GM21737 (cell line): ENCODE measurements around the gene MTFMT.
A peak's percentile ranks its signal among the peaks of the same experiment; 100 is the strongest.

Experiments
- ATAC-seq: cut with Tn5 transposase; IDR thresholded peaks from one replicate; pipeline ENCODE4 v1.9.1; 2021; ENCODE audit warnings: mild to moderate bottlenecking, moderate library complexity; ENCODE audit not compliant: unreplicated experiment

MTFMT gene

DNA sequence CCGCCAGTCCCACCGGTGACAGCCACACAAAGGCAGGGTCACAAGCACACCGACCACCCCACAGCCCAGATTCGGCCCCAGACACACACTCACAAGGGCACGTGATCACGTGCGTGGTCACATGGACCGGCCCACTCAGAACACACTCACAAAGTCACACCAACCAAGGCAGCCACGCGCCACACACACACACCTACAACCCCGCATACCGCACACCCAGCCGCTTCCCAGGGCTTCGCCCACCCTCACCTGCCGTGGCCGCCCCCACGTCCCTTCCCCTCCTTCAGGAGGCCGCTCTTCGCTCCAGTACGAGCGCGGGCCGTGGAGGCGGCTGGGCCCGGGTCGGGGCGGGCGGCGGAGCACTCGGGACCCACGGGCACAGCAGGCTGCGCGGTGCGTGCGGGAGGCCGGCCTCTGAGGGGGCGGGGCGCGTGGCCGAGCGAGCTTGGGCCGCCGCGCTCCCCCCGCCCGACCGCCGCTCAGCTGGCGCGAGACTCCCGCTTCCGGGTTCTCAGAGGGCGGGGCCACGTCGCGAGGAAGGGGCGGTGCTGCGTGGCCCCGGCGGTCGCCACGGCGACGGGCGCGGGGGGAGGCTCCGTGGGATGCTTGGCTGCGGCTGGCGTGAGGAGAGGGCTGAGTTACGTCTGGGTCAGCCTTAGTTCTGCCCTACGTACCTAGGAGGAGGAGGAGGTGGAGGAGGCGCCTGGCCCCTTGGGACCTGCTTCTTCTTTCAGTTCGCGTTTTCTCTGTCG, 39.8 kb downstream of the MTFMT start, which contains the start of gene SPG21:
TSS of gene SPG21 (minus strand) at position 499 of the 752 bp plus-strand sequence. CDS start 6,345 bp downstream, outside the sequence.
- ATAC-seq, result peak; percentile 92

DNA sequence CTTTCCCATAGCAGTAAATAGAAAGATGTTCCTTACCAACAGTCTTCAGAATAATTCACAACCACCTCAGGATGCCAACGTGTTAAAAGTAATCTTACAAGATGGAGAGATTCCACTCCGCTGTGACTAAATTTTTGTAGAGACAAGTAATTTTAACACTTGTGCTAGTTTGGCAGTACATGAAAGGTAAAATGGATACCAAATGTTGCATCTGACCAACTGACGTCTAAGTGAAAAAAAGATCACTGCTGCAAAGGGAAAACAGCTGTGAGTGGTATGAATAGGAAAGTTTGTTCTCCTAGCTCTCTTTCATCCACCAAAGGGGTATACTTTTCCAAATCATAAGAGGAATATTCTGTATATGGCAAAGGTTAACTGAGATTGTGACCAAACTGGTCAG, 42.3 kb downstream of the MTFMT start:
- ATAC-seq, result no peak

DNA sequence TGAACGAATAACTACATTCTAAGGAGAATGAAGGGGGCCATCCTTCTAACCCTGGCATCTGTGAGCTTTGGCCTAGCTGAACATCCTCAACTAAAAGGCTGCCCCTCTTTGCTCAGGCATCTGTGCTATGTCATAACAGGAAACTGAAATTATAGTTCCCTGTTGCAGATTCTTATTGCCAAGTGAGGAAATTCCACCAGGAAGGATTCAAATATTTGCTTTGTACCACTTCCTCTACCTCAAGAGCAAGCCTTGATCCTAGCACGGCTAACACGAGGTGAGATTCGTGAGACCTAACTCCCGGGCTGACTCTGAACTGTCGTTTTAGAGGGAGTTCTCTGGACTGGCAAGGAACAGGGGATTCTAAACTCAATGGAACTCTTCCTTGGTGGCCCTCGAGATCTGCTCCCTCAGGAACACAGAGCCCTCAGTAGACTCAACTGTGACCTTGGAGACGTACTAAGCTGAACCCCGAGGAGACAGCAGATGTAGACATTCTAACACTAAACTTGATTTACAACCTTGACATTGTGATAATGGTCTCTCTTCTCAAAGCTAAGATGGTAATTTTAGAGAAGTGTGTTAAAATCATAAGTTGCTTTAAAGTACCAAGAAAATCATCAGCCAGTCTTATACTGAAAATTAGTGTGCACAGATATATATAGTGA, 43.9 kb downstream of the MTFMT start:
- ATAC-seq, result no peak

DNA sequence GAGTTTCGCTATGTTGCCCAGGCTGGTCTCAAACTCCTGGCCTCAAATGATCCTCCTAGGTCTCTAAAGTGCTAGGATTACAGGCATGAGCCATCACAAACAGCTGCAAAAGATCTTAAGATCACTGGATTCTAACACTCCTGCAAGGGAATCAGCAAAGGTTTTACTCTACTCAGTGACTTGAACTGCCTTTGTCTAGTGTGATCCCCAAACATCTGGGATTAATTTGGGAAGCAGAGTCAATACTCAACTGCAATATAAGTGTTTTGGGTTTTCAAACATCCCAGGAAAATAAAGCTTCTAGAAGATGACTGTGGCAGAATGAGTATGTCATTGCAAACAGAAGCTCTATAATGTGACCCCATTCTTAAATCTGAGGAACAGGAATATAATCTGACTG, 47.0 kb downstream of the MTFMT start:
- no peak for ATAC-seq

DNA sequence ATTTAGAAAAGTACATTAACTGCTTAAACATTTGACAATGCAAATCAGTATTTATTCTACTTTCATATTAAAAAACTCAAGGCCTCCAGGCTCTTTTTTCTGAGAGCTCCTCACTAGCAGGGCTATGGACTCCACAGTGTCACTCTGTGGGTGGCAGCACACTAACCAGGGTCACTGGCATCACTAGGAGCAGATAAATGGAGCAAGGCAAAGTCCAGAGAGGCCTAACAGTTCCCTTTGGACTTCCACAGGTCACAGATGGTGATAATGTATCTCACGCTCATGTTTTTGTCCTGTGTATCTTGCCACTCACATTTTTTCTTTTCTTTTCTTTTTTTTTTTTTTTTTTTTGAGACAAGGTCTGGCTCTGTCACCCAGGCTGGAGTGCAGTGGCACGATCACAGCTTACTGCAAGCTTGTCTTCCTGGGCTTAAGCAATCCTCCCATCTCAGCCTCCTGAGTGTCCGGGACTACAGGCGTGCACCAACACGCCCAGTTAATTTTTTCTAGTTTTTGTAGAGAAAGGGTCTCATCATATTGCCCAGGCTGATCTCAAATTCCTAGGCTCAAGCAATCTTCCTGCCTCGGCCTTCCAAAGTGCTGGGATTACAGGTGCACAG, 47.5 kb downstream of the MTFMT start:
- ATAC-seq, result no peak

DNA sequence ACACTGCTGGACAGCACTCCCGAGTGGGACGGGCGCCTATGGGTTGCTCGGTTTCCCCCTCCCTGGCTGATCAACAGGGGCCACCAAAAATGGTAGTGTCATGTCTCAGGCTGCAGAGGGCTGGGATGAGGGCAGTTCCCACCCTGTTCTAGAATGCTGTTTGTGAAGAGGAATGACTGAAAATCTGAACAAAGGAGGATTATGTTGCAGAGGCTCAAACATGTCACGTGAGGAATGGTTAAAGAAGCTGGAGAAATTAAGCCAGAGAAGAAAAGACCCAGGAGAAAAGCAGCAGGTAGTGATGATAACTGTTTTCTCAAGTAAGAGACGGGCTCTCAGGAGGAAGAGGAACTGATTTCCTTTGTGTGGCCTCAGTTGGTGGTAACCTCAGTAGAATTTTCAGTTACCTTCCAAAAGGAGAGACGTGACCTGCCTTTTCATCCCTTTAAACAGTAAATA, 50.2 kb downstream of the MTFMT start:
- no peak for ATAC-seq

DNA sequence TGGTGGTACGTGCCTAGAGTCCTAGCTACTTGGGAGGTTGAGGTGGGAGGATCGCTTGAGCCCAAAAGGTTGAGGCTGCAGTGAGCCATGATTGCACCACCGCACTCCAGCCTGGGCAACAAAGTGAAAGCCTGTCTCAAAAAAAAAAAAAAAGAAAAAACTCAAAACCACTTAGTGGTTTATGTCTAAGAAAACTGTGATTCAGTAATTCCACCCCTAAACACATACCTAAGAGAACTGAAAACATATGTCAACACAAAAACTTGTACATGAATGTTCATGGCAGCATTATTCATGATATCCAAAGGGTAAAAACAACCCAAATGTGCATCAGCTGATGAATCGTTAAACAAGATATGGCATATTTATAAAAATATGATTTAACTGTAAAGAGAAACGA, 54.0 kb downstream of the MTFMT start:
- ATAC-seq, result no peak

DNA sequence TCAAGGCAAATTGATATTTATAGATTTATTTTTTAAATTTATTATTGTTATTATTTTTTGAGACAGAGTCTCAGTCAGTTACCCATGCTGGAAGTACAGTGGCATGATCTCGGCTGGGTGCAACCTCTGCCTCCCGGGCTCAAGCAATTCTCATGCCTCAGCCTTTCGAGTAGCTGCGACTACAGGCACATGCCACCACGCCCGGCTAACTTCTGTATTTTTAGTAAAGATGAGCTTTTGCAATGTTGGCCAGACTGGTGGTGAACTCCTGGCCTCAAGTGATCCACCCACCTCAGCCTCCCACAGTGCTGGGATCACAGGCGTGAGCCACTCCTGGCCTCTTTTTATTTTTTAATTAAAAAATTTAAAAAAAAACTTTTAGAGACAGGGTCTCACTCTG, 58.7 kb downstream of the MTFMT start:
- ATAC-seq, result no peak

DNA sequence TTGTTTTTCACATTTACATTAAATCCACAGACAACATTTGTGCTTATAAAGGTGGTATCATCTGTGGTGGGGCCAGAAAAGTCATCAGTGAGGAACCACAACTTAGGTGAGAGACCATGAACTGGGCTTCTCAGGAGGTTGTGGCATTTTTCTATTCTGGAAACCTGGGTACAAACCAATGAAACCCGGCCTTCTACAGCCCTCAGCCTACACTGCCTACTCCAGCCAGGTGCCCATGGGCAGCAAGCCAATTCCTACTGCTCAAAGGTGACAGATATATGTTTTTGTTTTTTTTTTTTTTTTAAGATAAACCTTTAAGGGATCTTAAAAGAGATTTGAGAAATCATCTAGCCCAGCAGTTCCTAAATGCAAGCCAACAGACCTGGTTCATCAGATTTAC, 60.0 kb downstream of the MTFMT start:
- no peak for ATAC-seq

DNA sequence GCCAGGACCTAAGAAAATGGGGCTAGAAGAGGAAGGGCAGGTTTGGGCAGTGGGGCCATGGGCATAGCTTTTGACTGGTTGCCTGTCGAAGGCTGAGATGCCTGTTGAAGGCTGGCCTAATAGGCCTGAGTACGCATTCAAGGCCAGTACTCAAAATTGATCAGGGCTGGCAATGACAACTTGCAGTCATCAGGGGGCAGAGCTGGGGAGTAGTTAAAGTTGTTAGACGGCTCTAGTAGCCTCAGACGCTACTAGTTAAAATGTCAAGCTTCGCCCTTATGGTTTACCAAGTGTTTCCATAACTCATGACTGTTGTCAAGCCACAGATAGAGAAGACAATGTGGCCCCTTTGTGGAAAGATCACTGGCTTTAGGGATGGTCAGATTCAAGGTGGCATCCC, 68.4 kb downstream of the MTFMT start:
- no peak for ATAC-seq

DNA sequence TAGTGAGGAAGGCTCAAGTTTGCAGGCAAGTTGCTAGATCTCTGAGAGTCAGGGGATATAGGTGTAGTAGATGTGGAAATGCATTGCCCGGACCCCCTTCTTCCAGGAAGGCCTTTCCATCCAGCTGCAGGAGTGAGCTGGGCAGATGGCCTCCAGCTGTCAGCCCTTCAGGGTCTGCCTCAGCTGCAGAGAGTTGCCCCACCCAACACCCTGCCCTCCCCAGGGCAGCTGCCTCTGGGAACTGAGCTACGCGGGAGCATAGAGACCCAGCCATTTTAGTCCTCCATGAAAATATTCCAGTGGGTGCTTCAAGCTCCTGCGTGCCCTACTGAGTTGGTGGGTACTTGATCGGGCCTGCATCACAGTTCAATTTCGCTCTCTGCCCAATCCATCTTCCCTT, 69.3 kb downstream of the MTFMT start:
- ATAC-seq, result no peak

DNA sequence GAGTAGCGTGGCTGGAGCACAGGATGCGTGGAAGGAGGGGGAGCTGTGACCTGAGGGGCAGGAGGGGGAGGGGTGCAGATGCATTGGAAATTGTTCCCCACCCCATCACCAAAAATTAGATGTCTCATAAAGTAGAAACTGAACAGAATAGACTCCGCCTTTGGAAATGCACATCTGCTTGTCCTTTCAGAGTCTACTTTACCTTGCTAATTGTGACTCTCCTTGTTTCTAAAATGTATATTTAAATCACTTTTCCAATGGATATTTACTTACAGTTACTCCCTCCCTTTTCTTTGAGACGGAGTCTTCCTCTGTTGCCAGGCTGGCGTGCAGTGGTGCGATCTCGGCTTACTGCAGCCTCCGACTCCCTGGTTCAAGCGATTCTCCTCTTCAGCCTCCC, 70.3 kb downstream of the MTFMT start:
- ATAC-seq, result no peak

DNA sequence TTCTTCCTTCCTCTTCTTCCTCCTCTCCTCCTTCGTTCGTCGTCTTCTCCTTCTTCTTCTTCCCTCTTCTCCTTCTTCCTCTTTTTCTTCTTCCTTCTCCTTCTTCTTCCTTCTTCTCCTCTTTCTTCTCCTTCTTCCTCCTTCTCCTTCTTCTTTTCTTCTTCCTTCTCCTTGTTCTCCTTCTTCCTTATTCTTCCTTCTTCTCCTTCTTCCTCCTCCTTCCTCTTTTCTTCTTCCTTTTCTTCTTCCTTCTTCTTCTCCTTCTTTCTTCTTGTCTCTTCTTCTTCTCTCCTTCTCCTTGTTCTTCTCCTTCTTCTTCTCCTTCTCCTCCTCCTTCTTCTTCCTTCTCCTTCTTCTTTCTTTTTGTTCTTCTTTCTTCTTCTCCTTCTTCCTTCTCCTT, 75.0 kb downstream of the MTFMT start:
- ATAC-seq, result no peak

DNA sequence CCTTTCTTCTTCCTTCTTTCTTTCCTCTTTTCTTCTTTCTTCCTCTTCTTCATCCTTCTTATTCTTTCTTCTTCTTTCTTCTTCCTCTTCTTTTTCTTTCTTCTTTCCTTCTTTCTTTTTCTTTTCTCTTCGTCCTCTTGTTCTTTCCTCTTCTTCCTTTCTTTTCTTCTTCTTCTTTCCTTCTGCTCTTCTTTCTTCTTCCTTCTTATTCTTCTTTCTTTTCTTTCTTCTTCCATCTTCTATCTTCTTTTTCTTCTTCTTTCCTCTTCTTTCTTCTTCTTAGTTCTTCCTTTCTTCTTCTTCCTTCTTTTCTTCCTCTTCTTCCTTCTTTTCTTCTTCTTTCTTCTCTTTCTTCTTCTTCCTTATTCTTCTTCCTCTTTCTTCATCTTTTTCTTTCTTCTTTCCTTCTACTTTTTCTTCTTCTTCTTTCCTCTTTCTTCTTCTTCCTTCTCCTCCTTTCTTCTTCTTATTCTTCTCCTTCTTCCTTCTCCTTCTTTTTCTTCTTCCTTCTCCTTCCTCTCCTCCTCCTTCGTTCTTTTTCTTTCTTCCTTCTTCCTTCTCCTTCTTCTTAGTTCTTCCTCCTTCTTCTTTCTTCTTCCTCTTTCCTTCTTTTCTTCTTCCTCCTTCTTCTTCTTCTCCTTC, 77.5 kb downstream of the MTFMT start:
- no peak for ATAC-seq
